ENCODE results near the gene IGFN1. TPM values are rescaled to one million over a fixed set of nuclear protein-coding genes. Genes with fewer than 3 reads are reported as not detected.

IGFN1 gene
- total and polyA plus RNA-seq, 7 donors, result under 0.01 to 0.55 (median 0.14) TPM; not detected in 3

GRCh38 chr1:201212056-201212455 lies 21.4 kb downstream of the IGFN1 start:
- no peak for DNase-seq
- WGBS, 2 donors, result 84 to 87% methylated on average over 5 of the region's 5 CpGs

GRCh38 chr1:201212461-201213055 lies 21.9 kb downstream of the IGFN1 start:
- H3K9me3 ChIP-seq, result no peaks in the 10 kb centered on the region
- DNase-seq, result no peak
- H3K4me3 ChIP-seq, result no peak overlapping the region
- 92 to 93% methylated on average over 8 of the region's 8 CpGs for WGBS, 2 donors
- intact Hi-C loops (cut with DNase I), result no loop called here
- H3K4me1 ChIP-seq, result no peaks in the 10 kb centered on the region
- H3K27ac ChIP-seq, result no peak overlapping the region
- H3K36me3 ChIP-seq, result no peaks in the 10 kb centered on the region
- TF ChIP-seq CTCF (IDR thresholded peaks at IDR 0.05), result no peak
- TF ChIP-seq POLR2A (IDR thresholded peaks at IDR 0.05), result no peak
- no peak for TF ChIP-seq POLR2AphosphoS5 (IDR thresholded peaks at IDR 0.05)
- no peak for TF ChIP-seq EP300 (IDR thresholded peaks at IDR 0.05)
- no peaks in the 10 kb centered on the region for H3K27me3 ChIP-seq

More at GRCh38 chr1:201212056-201212455, 21.4 kb downstream of the IGFN1 start:
- H3K4me3 ChIP-seq, result no peak overlapping the region
- TF ChIP-seq EP300 (IDR thresholded peaks at IDR 0.05) (no peak), POLR2A (IDR thresholded peaks at IDR 0.05) (no peak), POLR2AphosphoS5 (IDR thresholded peaks at IDR 0.05) (no peak)
- intact Hi-C loops (cut with DNase I), result no loop called here
- no peak overlapping the region for H3K27ac ChIP-seq
- no peaks in the 10 kb centered on the region for H3K4me1 ChIP-seq
- no peaks in the 10 kb centered on the region for H3K27me3 ChIP-seq
- no peaks in the 10 kb centered on the region for H3K36me3 ChIP-seq
- no peaks in the 10 kb centered on the region for H3K9me3 ChIP-seq

- WGBS, 2 donors, result 82% methylated on average over 6 of the region's 6 CpGs
- TF ChIP-seq CTCF (IDR thresholded peaks at IDR 0.05) (no peak), POLR2A (IDR thresholded peaks at IDR 0.05) (no peak), POLR2AphosphoS5 (IDR thresholded peaks at IDR 0.05) (no peak)
- no peak for DNase-seq
- H3K36me3 ChIP-seq, result no peaks in the 10 kb centered on the region
- H3K4me3 ChIP-seq, result no peak overlapping the region
- no peak overlapping the region for H3K27ac ChIP-seq
- no peaks in the 10 kb centered on the region for H3K27me3 ChIP-seq
- no peaks in the 10 kb centered on the region for H3K4me1 ChIP-seq
- no peaks in the 10 kb centered on the region for H3K9me3 ChIP-seq
- intact Hi-C loops (cut with DNase I), result no loop called here
Measured at GRCh38 chr1:201213106-201213770, 22.6 kb downstream of the IGFN1 start.

- Histone ChIP-seq H3K9me3 (no peaks in the 10 kb centered on the region), H3K4me1 (no peaks in the 10 kb centered on the region), H3K4me3 (no peak overlapping the region), H3K36me3 (no peaks in the 10 kb centered on the region), H3K27me3 (no peaks in the 10 kb centered on the region), H3K27ac (no peak overlapping the region)
- DNase-seq, result no peak
- intact Hi-C loops (cut with DNase I), result no loop called here
- TF ChIP-seq EP300 (IDR thresholded peaks at IDR 0.05), result no peak
- no peak for TF ChIP-seq POLR2A (IDR thresholded peaks at IDR 0.05)
- no peak for TF ChIP-seq POLR2AphosphoS5 (IDR thresholded peaks at IDR 0.05)
- no peak for TF ChIP-seq CTCF (IDR thresholded peaks at IDR 0.05)
- WGBS, 2 donors, result 87 to 95% methylated on average over 7 of the region's 7 CpGs
Measured at GRCh38 chr1:201213926-201214325, 23.3 kb downstream of the IGFN1 start.

GRCh38 chr1:201214461-201214860 lies 23.8 kb downstream of the IGFN1 start:
- H3K27ac ChIP-seq, result no peak overlapping the region
- 71 to 73% methylated on average over 4 of the region's 4 CpGs for WGBS, 2 donors
- H3K36me3 ChIP-seq, result no peaks in the 10 kb centered on the region
- DNase-seq, result no peak
- no peaks in the 10 kb centered on the region for H3K9me3 ChIP-seq
- no peaks in the 10 kb centered on the region for H3K27me3 ChIP-seq
- intact Hi-C loops (cut with DNase I), result no loop called here
- TF ChIP-seq CTCF (IDR thresholded peaks at IDR 0.05) (no peak), POLR2A (IDR thresholded peaks at IDR 0.05) (no peak), EP300 (IDR thresholded peaks at IDR 0.05) (no peak), POLR2AphosphoS5 (IDR thresholded peaks at IDR 0.05) (no peak)
- no peak overlapping the region for H3K4me3 ChIP-seq
- no peaks in the 10 kb centered on the region for H3K4me1 ChIP-seq
